Loucy (cell line): ENCODE data around the gene TAF9B.

ENCODE experiments used
- CTCF ChIP-seq: fragments of 200-600 bp; sonication (generic); conservative IDR thresholded peaks from 2 replicates; pipeline ENCODE4 v1.5.1; 2014; ENCODE audit warnings: mild to moderate bottlenecking, antibody characterized with exemption, low read length
- EZH2phosphoT487 ChIP-seq: fragments of 200-600 bp; IDR thresholded peaks from 2 replicates; pipeline ENCODE4 v1.6.1; 2018; ENCODE audit warnings: antibody characterized with exemption, mild to moderate bottlenecking, moderate library complexity, borderline replicate concordance

DNA sequence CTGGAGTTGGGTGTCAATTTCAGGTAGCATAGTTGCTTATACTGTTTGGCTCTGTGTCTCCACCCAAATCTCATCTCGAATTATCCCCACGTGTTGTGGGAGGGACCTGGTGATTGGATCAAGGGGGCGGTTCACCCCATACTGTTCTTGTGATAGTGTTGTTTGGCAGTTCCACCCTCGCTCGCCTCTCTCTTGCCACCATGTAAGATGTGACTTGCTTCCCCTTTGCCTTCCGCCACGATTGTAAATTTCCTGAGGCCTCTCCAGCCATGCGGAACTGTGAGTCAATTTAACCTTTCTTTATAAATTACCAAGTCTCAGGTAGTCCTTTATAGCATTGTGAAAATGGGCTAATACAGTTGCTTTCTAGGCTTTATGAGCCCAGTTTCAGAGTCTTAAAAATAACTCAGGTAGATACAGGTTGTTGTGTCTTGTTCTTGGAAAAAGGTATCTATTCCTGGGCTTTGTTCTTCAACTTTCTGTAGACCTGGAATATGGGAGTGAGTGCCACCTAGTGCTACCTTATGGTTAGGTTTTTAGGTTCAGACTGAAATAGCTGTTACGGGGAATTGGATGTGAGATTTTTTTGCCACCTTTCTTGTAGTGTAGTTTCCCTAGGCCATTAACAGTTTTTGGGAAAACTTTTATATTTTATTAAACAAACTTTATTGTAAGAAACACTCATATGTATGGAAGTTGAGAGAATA, 19.8 kb downstream of the TAF9B start:
- TF ChIP-seq CTCF: peak; percentile 53
- no peak for TF ChIP-seq EZH2phosphoT487
